GM20000 (cell line): ENCODE results near the gene TMEM169.

ENCODE experiments used
- DNase-seq: peaks from one replicate; pipeline ENCODE4 v3.0.0; 2012; ENCODE audit warnings: low spot score
- TF ChIP-seq, protein P1 (sequence below): IDR thresholded peaks from 2 replicates; pipeline ENCODE4 v1.5.1; 2012; ENCODE audit warnings: mild to moderate bottlenecking, control low read depth; ENCODE audit errors: extremely low read depth, missing control alignments

TMEM169 gene

DNA sequence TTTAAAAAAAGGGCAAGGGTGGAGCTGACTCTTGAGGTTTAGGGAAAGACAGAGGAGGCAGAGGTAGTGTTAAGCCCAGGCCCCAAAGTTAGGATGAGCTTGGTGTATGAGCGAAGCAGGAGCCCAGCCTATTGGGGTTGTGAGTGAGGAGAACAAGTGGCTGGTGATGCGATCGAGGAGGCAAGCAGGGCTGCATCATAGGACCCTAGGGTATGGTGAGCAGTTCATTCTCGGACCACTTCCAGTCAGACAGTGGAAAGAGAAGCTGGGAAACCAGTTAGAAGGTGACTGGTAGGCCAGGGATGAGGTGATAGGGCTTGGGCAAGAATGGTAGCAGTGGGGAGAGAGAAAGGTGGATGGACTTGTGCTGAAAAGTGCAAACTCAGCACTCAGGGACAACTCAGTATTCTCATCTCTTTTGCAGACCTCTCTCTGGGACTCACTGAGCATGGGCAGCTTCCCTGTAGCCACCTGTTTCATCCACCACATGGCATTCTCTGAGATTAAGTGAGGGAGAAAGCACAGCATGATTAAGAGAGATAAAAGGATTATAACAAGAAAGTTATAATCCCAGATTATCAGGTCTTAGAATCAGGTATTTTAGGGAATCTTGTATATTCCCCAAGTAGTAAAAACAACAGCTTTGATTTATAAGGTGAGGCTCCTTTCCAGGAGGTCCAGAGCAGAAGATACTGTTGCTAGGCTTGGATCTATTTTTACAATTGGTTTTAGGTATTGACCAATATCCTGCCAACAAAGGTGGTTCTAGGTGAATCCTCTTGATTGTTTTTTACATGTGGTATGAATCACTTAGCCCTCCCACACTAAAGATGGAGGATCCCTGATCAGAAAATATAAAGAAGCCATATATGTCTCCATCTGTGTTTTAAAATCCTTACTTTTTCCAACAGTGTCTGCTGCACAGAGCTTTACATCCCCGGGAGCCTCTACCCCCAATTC lies 65.7 kb downstream of the TMEM169 start:
- TF ChIP-seq, protein P1, sequence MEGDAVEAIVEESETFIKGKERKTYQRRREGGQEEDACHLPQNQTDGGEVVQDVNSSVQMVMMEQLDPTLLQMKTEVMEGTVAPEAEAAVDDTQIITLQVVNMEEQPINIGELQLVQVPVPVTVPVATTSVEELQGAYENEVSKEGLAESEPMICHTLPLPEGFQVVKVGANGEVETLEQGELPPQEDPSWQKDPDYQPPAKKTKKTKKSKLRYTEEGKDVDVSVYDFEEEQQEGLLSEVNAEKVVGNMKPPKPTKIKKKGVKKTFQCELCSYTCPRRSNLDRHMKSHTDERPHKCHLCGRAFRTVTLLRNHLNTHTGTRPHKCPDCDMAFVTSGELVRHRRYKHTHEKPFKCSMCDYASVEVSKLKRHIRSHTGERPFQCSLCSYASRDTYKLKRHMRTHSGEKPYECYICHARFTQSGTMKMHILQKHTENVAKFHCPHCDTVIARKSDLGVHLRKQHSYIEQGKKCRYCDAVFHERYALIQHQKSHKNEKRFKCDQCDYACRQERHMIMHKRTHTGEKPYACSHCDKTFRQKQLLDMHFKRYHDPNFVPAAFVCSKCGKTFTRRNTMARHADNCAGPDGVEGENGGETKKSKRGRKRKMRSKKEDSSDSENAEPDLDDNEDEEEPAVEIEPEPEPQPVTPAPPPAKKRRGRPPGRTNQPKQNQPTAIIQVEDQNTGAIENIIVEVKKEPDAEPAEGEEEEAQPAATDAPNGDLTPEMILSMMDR, result no peak
- DNase-seq, result no peak

DNA sequence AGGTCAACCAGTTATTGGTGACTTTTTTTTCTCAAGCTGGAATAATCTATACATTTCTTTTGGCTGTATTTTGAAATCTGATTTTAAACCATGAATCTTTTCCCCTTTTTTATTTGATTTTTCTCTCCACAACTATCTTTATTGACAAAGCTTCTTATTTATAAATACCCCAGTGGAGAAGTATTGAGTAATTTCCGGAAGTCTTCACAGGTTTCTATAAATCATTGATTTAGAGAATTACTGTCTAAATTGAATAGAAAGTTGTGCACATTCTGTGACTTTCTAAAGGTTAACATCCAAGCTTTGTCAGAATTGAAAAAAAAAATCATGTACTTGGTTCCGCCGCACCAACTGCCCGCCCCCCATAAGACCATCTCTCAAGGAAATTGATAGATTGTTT lies 67.3 kb downstream of the TMEM169 start:
- TF ChIP-seq, protein P1, result no peak
- DNase-seq, result no peak

DNA sequence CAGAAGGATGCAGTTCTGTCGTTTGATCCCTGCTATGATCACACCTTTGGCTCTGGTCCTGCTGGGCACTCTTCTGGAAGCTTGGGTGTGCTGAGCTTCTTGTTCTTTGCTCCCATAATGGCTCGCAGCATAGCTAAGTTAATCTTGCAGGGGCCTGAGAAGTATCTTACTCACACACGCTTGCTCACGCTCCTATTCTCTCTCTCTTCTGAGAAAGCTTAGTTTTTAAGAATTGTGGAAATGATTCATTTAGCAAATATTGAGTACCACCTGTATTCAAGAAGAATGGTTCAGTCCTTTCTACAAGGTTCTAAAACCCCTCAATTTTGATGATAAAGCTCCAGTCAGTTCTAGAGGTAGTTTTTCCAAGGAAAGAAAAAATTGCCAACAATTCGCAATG lies 68.0 kb downstream of the TMEM169 start:
- TF ChIP-seq, protein P1, result no peak
- no peak for DNase-seq

DNA sequence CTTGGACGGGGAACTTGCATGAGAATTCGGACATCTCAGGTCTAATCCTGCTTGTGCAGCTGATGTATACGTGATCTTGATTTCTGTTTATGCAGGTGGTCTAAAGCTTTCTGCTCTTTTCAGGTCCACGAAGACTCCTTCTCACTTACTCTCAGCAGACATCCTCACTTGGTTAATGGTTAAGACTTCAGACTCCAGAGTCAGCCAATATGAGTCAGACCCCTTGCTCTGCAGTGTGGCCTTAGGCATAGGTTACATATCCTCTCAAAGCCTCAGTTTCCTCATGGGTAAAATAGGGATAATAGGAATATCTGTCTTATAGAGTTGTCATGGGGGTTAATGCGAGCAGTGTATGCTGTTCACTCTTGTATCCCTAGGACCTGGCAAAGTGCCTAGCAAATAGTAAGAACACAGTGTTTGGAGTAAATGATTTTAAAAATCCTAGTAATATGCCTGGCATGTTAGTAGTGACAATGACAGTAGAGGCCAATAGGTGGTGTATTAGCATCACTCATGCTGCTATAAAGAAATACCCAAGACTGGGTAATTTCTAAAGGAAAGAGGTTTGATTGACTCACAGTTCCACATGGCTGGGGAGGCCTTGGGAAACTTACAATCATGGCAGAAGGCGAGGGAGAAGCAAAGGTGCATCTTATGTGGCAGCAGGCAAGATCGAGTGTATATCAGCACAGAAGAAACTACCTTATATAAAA lies 69.8 kb downstream of the TMEM169 start:
- no peak for DNase-seq
- TF ChIP-seq, protein P1, result no peak
